Liver (tissue), 9 donors: ENCODE data around the gene REL. TPM values are rescaled to one million over a fixed set of nuclear protein-coding genes. Genes with fewer than 3 reads are reported as not detected.

Experiments used
- DNase-seq: peaks from one replicate; pipeline ENCODE4 v3.0.0-alpha.2; 2017; ENCODE audit warnings: low spot score
- H3K27ac ChIP-seq, 2 donors: one replicate each; pipeline ENCODE4 v1.7.0; 2013; ENCODE audit warnings: inconsistent platforms in 2 of 2, low read length in 2 of 2, control low read depth in 1 of 2, low read depth in 1 of 2, mild to moderate bottlenecking in 1 of 2
- H3K27me3 ChIP-seq, 4 donors: one replicate each; pipeline versions ENCODE4 v1.6.1 to v1.7.0; 2013; ENCODE audit warnings: low read length in 3 of 4, inconsistent platforms in 1 of 4, mild to moderate bottlenecking in 1 of 4, moderate library complexity in 1 of 4; ENCODE audit not compliant: control insufficient read depth in 4 of 4, insufficient read depth in 4 of 4
- H3K36me3 ChIP-seq, 4 donors: one replicate each; pipeline versions ENCODE4 v1.6.1 to v1.7.0; 2013; ENCODE audit warnings: low read length in 3 of 4, mild to moderate bottlenecking in 3 of 4, low read depth in 1 of 4, moderate library complexity in 1 of 4; ENCODE audit not compliant: control insufficient read depth in 4 of 4, insufficient read depth in 3 of 4
- H3K4me1 ChIP-seq, 4 donors: one replicate each; pipeline versions ENCODE4 v1.6.1 to v1.7.0; 2013; ENCODE audit warnings: low read length in 3 of 4, mild to moderate bottlenecking in 3 of 4, moderate library complexity in 1 of 4; ENCODE audit not compliant: control insufficient read depth in 4 of 4, insufficient read depth in 4 of 4
- H3K4me3 ChIP-seq, 3 donors: one replicate each; pipeline versions ENCODE4 v1.6.1 to v1.7.0; 2013; ENCODE audit warnings: low read length in 3 of 3, control low read depth in 1 of 3, low read depth in 1 of 3, mild to moderate bottlenecking in 1 of 3
- H3K9ac ChIP-seq, 2 donors: one replicate each; pipeline ENCODE4 v1.7.0; 2013; ENCODE audit warnings: low read length in 2 of 2, mild to moderate bottlenecking in 2 of 2, moderate library complexity in 2 of 2, control low read depth in 1 of 2, low read depth in 1 of 2
- H3K9me3 ChIP-seq, 4 donors: one replicate each; pipeline versions ENCODE4 v1.6.1 to v1.7.0; 2013; ENCODE audit warnings: low read length in 3 of 4; ENCODE audit not compliant: control insufficient read depth in 4 of 4
- ATF3 ChIP-seq: IDR thresholded peaks from 2 replicates; pipeline ENCODE4 v1.6.1; 2016; ENCODE audit warnings: antibody characterized with exemption
- CTCF ChIP-seq: fragments of 150-350 bp; IDR thresholded peaks from 2 replicates; pipeline ENCODE4 v1.5.1; 2017; ENCODE audit warnings: improper control_type of control experiment, low read depth, low read length; ENCODE audit not compliant: missing input control
- EGR1 ChIP-seq, 2 donors: IDR thresholded peaks; 2 replicates each; pipeline ENCODE4 v1.6.1; 2016 to 2018; ENCODE audit warnings: antibody characterized with exemption in 2 of 2, low read depth in 2 of 2
- FOXA1 ChIP-seq: IDR thresholded peaks from 2 replicates; pipeline ENCODE4 v1.6.1; 2016; ENCODE audit warnings: antibody characterized with exemption
- FOXA2 ChIP-seq: IDR thresholded peaks from 2 replicates; pipeline ENCODE4 v1.6.1; 2016; ENCODE audit warnings: antibody characterized with exemption
- GABPA ChIP-seq, 2 donors: IDR thresholded peaks in 1 of 2; conservative IDR thresholded peaks in 1 of 2; 2 replicates each; pipeline ENCODE4 v1.6.1; 2016; ENCODE audit warnings: antibody characterized with exemption in 2 of 2, mild to moderate bottlenecking in 1 of 2, moderate library complexity in 1 of 2
- HNF4A ChIP-seq, 2 donors: conservative IDR thresholded peaks; 2 replicates each; pipeline ENCODE4 v1.6.1; 2016; ENCODE audit warnings: antibody characterized with exemption in 2 of 2, mild to moderate bottlenecking in 2 of 2
- JUND ChIP-seq, 2 donors: IDR thresholded peaks; 2 replicates each; pipeline ENCODE4 v1.6.1; 2016; ENCODE audit warnings: antibody characterized with exemption in 2 of 2
- MAX ChIP-seq: IDR thresholded peaks from 2 replicates; pipeline ENCODE4 v1.6.1; 2016; ENCODE audit warnings: antibody characterized with exemption
- NR2F2 ChIP-seq: IDR thresholded peaks from 2 replicates; pipeline ENCODE4 v1.6.1; 2016; ENCODE audit warnings: antibody characterized with exemption
- REST ChIP-seq: IDR thresholded peaks from 2 replicates; pipeline ENCODE4 v1.6.1; 2016; ENCODE audit warnings: antibody characterized with exemption, mild to moderate bottlenecking
- RXRA ChIP-seq, 2 donors: IDR thresholded peaks; 2 replicates each; pipeline ENCODE4 v1.6.1; 2017 to 2018; ENCODE audit warnings: antibody characterized with exemption in 2 of 2, mild to moderate bottlenecking in 1 of 2
- SP1 ChIP-seq: IDR thresholded peaks from 2 replicates; pipeline ENCODE4 v1.6.1; 2018; ENCODE audit warnings: antibody characterized with exemption, mild to moderate bottlenecking
- YY1 ChIP-seq: IDR thresholded peaks from 2 replicates; pipeline ENCODE4 v1.6.1; 2016; ENCODE audit warnings: antibody characterized with exemption, mild to moderate bottlenecking
- ZBTB33 ChIP-seq: IDR thresholded peaks from 2 replicates; pipeline ENCODE4 v1.6.1; 2016; ENCODE audit warnings: antibody characterized with exemption
- WGBS: extraction: QIAGEN DNeasy Blood & Tissue Kit; methylation state at CpG from one replicate; pipeline ENCODE4 v1.1.7; 2013; 5-methylcytosine and 5-hydroxymethylcytosine counted together
- polyA plus RNA-seq, 2 donors: library from polyadenylated mRNA; stranded (reverse) in 1 of 2; unstranded in 1 of 2; fragments of 200-250 nt in 1 of 2; fragments of >200 nt in 1 of 2; fragmentation: Nextera tagmentation in 1 of 2; extraction: Ambion mirVana in 1 of 2; gene quantifications; one replicate each; pipeline versions ENCODE4 v1.2.1 to v1.2.3, GENCODE V29; 2013 to 2015
- total RNA-seq, 2 donors: library from RNA; depleted of rRNA; stranded (reverse); fragments of >200 nt; gene quantifications; one replicate each; pipeline ENCODE4 v1.2.3, GENCODE V29; 2014
- donor health status: healthy.
- donor health status: healthy.
- donor health status: healthy.
- donor health status: healthy.
- donor health status: healthy.

REL gene
- total and polyA plus RNA-seq, 4 donors: 1.1 to 7.0 (median 4.4) TPM

GRCh38 chr2:60948161-60948560 lies 66.8 kb downstream of the REL start:
- whole genome bisulfite sequencing: 97% methylated on average over 8 of the region's 8 CpGs
- TF ChIP-seq GABPA (IDR thresholded peaks at IDR 0.05 in 1 of 2, conservative IDR thresholded peaks at IDR 0.05 in 1 of 2) (no peak), JUND (IDR thresholded peaks at IDR 0.05) (no peak), ATF3 (no peak), EGR1 (IDR thresholded peaks at IDR 0.05; ENCODE audit: low read depth in 2 of 2) (no peak), HNF4A (conservative IDR thresholded peaks at IDR 0.05) (no peak), FOXA2 (no peak), MAX (no peak), REST (no peak), YY1 (no peak), SP1 (no peak), CTCF (no peak)
- H3K27ac ChIP-seq: no peak overlapping the region
- no peak for DNase-seq
- no peak overlapping the region for H3K4me3 ChIP-seq
- H3K27me3 ChIP-seq: no peaks in the 10 kb centered on the region
- H3K36me3 ChIP-seq: peaks cover 0 to 34% (median 13%) of the 10 kb centered on the region in 4 donors
- no peaks in the 10 kb centered on the region for H3K4me1 ChIP-seq
- no peak overlapping the region for H3K9ac ChIP-seq
- no peaks in the 10 kb centered on the region for H3K9me3 ChIP-seq

- Histone ChIP-seq H3K4me1 (no peaks in the 10 kb centered on the region), H3K36me3 (peaks cover 0 to 41% (median 15%) of the 10 kb centered on the region in 4 donors), H3K9me3 (no peaks in the 10 kb centered on the region), H3K27me3 (no peaks in the 10 kb centered on the region), H3K4me3 (no peak overlapping the region), H3K27ac (no peak overlapping the region), H3K9ac (no peak overlapping the region)
- TF ChIP-seq SP1: no peak
- no peak for DNase-seq
- 90% methylated on average over 6 of the region's 6 CpGs for WGBS
Observed at GRCh38 chr2:60948926-60949579, 67.7 kb downstream of the REL start.

GRCh38 chr2:60954139-60954538 lies 72.8 kb downstream of the REL start:
- no peaks in the 10 kb centered on the region for H3K9me3 ChIP-seq
- peaks cover 2 to 28% (median 15%) of the 10 kb centered on the region in 4 donors for H3K36me3 ChIP-seq
- 66% methylated on average over 2 of the region's 2 CpGs for WGBS
- H3K4me1 ChIP-seq: no peaks in the 10 kb centered on the region
- no peak overlapping the region for H3K27ac ChIP-seq
- no peaks in the 10 kb centered on the region for H3K27me3 ChIP-seq
- H3K4me3 ChIP-seq: no peak overlapping the region
- no peak overlapping the region for H3K9ac ChIP-seq
- DNase-seq: no peak
- no peak for TF ChIP-seq YY1
- TF ChIP-seq EGR1 (IDR thresholded peaks at IDR 0.05; ENCODE audit: low read depth in 2 of 2): no peak
- no peak for TF ChIP-seq FOXA1
- no peak for TF ChIP-seq RXRA (IDR thresholded peaks at IDR 0.05)
- TF ChIP-seq ZBTB33: no peak
- no peak for TF ChIP-seq REST
- TF ChIP-seq HNF4A (conservative IDR thresholded peaks at IDR 0.05): no peak
- no peak for TF ChIP-seq NR2F2
- no peak for TF ChIP-seq JUND (IDR thresholded peaks at IDR 0.05)
- no peak for TF ChIP-seq SP1
- no peak for TF ChIP-seq MAX
